Transverse colon (tissue), 4 donors: ENCODE measurements around the gene GALNT10. TPM values are rescaled to one million over a fixed set of nuclear protein-coding genes. Genes with fewer than 3 reads are reported as not detected.

Experiments used
- DNase-seq: peaks from one replicate; pipeline ENCODE4 v3.0.0-alpha.2; 2019
- H3K27ac ChIP-seq, 4 donors: fragments of 200-600 bp; sonication (generic); 2 replicates each; pipeline ENCODE4 v1.5.1; 2016 to 2018; ENCODE audit warnings: inconsistent platforms in 4 of 4
- H3K27me3 ChIP-seq: fragments of 200-600 bp; sonication (generic); 2 replicates; pipeline ENCODE4 v1.5.1; 2017; ENCODE audit warnings: inconsistent platforms
- H3K36me3 ChIP-seq, 4 donors: fragments of 200-600 bp; sonication (generic); 2 replicates each; pipeline ENCODE4 v1.5.1; 2017 to 2019; ENCODE audit warnings: inconsistent platforms in 4 of 4
- H3K4me1 ChIP-seq, 4 donors: fragments of 200-600 bp; sonication (generic); 2 replicates each; pipeline ENCODE4 v1.5.1; 2017 to 2020; ENCODE audit warnings: inconsistent platforms in 4 of 4
- H3K4me3 ChIP-seq, 4 donors: fragments of 200-600 bp; sonication (generic); 1 replicate in 1 of 4; 2 replicates in 3 of 4; pipeline versions ENCODE4 v1.5.1 to v1.6.1; 2017 to 2019; ENCODE audit warnings: inconsistent platforms in 4 of 4
- H3K9me3 ChIP-seq, 2 donors: fragments of 200-600 bp; sonication (generic); 2 replicates each; pipeline ENCODE4 v1.5.1; 2017 to 2019; ENCODE audit warnings: inconsistent platforms in 2 of 2
- CTCF ChIP-seq, 5 experiments: fragments of 200-600 bp in 3 of 5; fragments of 450-650 bp in 2 of 5; sonication (generic) in 3 of 5; IDR thresholded peaks; 1 replicate in 2 of 5; 2 replicates in 3 of 5; pipeline ENCODE4 v1.5.1; 2016 to 2017; ENCODE audit warnings: antibody characterized with exemption in 5 of 5, inconsistent platforms in 3 of 5, mild to moderate bottlenecking in 2 of 5, moderate library complexity in 1 of 5
- EP300 ChIP-seq: sonication (generic); formaldehyde crosslinking; IDR thresholded peaks from one replicate; pipeline ENCODE4 v1.6.1; 2017; ENCODE audit warnings: antibody characterized with exemption, low read depth
- POLR2A ChIP-seq: fragments of 450-650 bp; IDR thresholded peaks from one replicate; pipeline ENCODE4 v1.6.1; 2016; ENCODE audit warnings: antibody characterized with exemption, mild to moderate bottlenecking, moderate library complexity
- POLR2AphosphoS5 ChIP-seq, 3 donors: sonication (generic); formaldehyde crosslinking; IDR thresholded peaks; one replicate each; pipeline ENCODE4 v1.6.1; 2016; ENCODE audit warnings: antibody characterized with exemption in 3 of 3
- WGBS, 2 donors: methylation state at CpG; one replicate each; pipeline ENCODE4 v1.1.5; 2018; ENCODE audit warnings: low coverage in 1 of 2; 5-methylcytosine and 5-hydroxymethylcytosine counted together
- in situ Hi-C, 4 donors: fragments of 200-750 bp; cut with MboI; loops; one replicate each; pipeline versions ENCODE4 v1.15.0 to v1.15.1; 2017; ENCODE audit warnings: low sequenced_read_pairs in 3 of 4, low pct_ligation_motif_present in 1 of 4, low pct_unique_long_range_greater_than_20kb in 1 of 4
- intact Hi-C: fragments of 100-400 bp; cut with DNase I; formaldehyde crosslinking; loops from one replicate; pipeline ENCODE4 v1.15.1; 2023; ENCODE audit warnings: low total_unique reads
- total RNA-seq, 4 donors: library from RNA; depleted of rRNA; stranded (reverse); fragments of >200 nt; gene quantifications; one replicate each; pipeline ENCODE4 v1.1.0, GENCODE V29; 2016

The GALNT10 gene
- total RNA-seq, 4 donors from 2014 or later = 18.7 to 142 (median 39.3) TPM

- no peaks in the 10 kb centered on the region for H3K9me3 ChIP-seq
- peaks cover 0 to 5% (median 0%) of the 10 kb centered on the region in 4 donors for H3K36me3 ChIP-seq
- no peak for DNase-seq
- in situ Hi-C loops = no loop called here
- H3K27me3 ChIP-seq = no peaks in the 10 kb centered on the region
- no peak for TF ChIP-seq POLR2AphosphoS5 (IDR thresholded peaks at IDR 0.05)
- no peak overlapping the region for H3K4me3 ChIP-seq
- no peak overlapping the region for H3K27ac ChIP-seq
- intact Hi-C loops = no loop called here
- no peaks in the 10 kb centered on the region for H3K4me1 ChIP-seq
- 70 to 76% methylated on average over 4 to 6 of the region's 6 CpGs for WGBS, 2 donors
Observed at GRCh38 chr5:154334406-154335064, 144.0 kb downstream of the GALNT10 start.

GRCh38 chr5:154335065-154335448 is 144.5 kb downstream of the GALNT10 start:
- Histone ChIP-seq H3K4me3 (no peak overlapping the region), H3K36me3 (peaks cover 0 to under 1% (median 0%) of the 10 kb centered on the region in 4 donors), H3K27ac (no peak overlapping the region), H3K9me3 (no peaks in the 10 kb centered on the region), H3K27me3 (no peaks in the 10 kb centered on the region), H3K4me1 (no peaks in the 10 kb centered on the region)
- DNase-seq = no peak
- intact Hi-C loops (no loop called here), in situ Hi-C loops (no loop called here)
- 83 to 95% methylated on average over 5 of the region's 5 CpGs for WGBS, 2 donors
- TF ChIP-seq CTCF (IDR thresholded peaks at IDR 0.05) (no peak), EP300 (no peak), POLR2A (no peak)

GRCh38 chr5:154341620-154342019 is 151.1 kb downstream of the GALNT10 start:
- Histone ChIP-seq H3K4me3 (no peak overlapping the region), H3K27ac (no peak overlapping the region), H3K27me3 (no peaks in the 10 kb centered on the region), H3K9me3 (no peaks in the 10 kb centered on the region), H3K4me1 (no peaks in the 10 kb centered on the region), H3K36me3 (no peaks in the 10 kb centered on the region)
- DNase-seq = no peak
- in situ Hi-C loops (no loop called here), intact Hi-C loops (no loop called here)
- 96% methylated on average over 5 to 6 of the region's 6 CpGs for WGBS, 2 donors
- TF ChIP-seq POLR2AphosphoS5 (IDR thresholded peaks at IDR 0.05) (no peak), EP300 (no peak), CTCF (IDR thresholded peaks at IDR 0.05) (no peak), POLR2A (no peak)

GRCh38 chr5:154342211-154342610 is 151.7 kb downstream of the GALNT10 start:
- WGBS, 2 donors = 90 to 100% methylated on average over 2 to 7 of the region's 7 CpGs
- TF ChIP-seq CTCF (IDR thresholded peaks at IDR 0.05) (no peak), EP300 (no peak), POLR2A (no peak), POLR2AphosphoS5 (IDR thresholded peaks at IDR 0.05) (no peak)
- H3K36me3 ChIP-seq = no peaks in the 10 kb centered on the region
- H3K4me3 ChIP-seq = no peak overlapping the region
- intact Hi-C loops (no loop called here), in situ Hi-C loops (no loop called here)
- DNase-seq = no peak
- no peaks in the 10 kb centered on the region for H3K27me3 ChIP-seq
- H3K27ac ChIP-seq = no peak overlapping the region
- no peaks in the 10 kb centered on the region for H3K9me3 ChIP-seq
- H3K4me1 ChIP-seq = no peaks in the 10 kb centered on the region

GRCh38 chr5:154342963-154343362 is 152.4 kb downstream of the GALNT10 start:
- WGBS, 2 donors = 86 to 91% methylated on average over 3 to 4 of the region's 4 CpGs

More at GRCh38 chr5:154342963-154343362, 152.4 kb downstream of the GALNT10 start:
- Histone ChIP-seq H3K4me1 (no peaks in the 10 kb centered on the region), H3K36me3 (no peaks in the 10 kb centered on the region), H3K27ac (no peak overlapping the region), H3K27me3 (no peaks in the 10 kb centered on the region), H3K4me3 (no peak overlapping the region), H3K9me3 (no peaks in the 10 kb centered on the region)
- in situ Hi-C loops (no loop called here), intact Hi-C loops (no loop called here)
- no peak for DNase-seq
- no peak for TF ChIP-seq EP300
- TF ChIP-seq POLR2A = no peak
- no peak for TF ChIP-seq CTCF (IDR thresholded peaks at IDR 0.05)
- TF ChIP-seq POLR2AphosphoS5 (IDR thresholded peaks at IDR 0.05) = no peak
